Gastrocnemius medialis (tissue), 4 donors: ENCODE results near the gene ZNF853. TPM values are rescaled to one million over a fixed set of nuclear protein-coding genes. Genes with fewer than 3 reads are reported as not detected.
"Not testable (repeated sequence)": the region's sequence is repeated elsewhere in the genome, so short reads cannot be mapped to it uniquely, and the experiment has no call there.

Source experiments
- ATAC-seq, 2 donors: fragments of 150-250 bp; one replicate each; pipeline ENCODE4 v1.9.1; 2016
- DNase-seq, 2 donors: peaks; one replicate each; pipeline ENCODE4 v3.0.0-alpha.2; 2019
- H3K27ac ChIP-seq, 4 donors: fragments of 200-600 bp; sonication (generic); 1 replicate in 1 of 4; 2 replicates in 3 of 4; pipeline ENCODE4 v1.5.1; 2016 to 2018; ENCODE audit warnings: mild to moderate bottlenecking in 2 of 4, moderate library complexity in 1 of 4
- H3K27me3 ChIP-seq, 3 donors: fragments of 200-600 bp; sonication (generic) in 2 of 3; 1 replicate in 1 of 3; 2 replicates in 2 of 3; pipeline versions ENCODE4 v1.5.1 to v1.6.0; 2016 to 2019; ENCODE audit warnings: mild to moderate bottlenecking in 1 of 3, moderate library complexity in 1 of 3
- H3K36me3 ChIP-seq, 2 donors: fragments of 200-600 bp; sonication (generic) in 1 of 2; one replicate each; pipeline ENCODE4 v1.5.1; 2017 to 2018
- H3K4me1 ChIP-seq, 2 donors: fragments of 200-600 bp; sonication (generic) in 1 of 2; one replicate each; pipeline ENCODE4 v1.5.1; 2016 to 2017; ENCODE audit warnings: mild to moderate bottlenecking in 2 of 2
- H3K4me3 ChIP-seq, 4 donors: fragments of 200-600 bp; sonication (generic) in 3 of 4; 1 replicate in 1 of 4; 2 replicates in 3 of 4; pipeline ENCODE4 v1.5.1; 2016 to 2019; ENCODE audit warnings: mild to moderate bottlenecking in 2 of 4
- H3K9me3 ChIP-seq, 3 donors: fragments of 200-600 bp; sonication (generic) in 2 of 3; 1 replicate in 1 of 3; 2 replicates in 2 of 3; pipeline ENCODE4 v1.5.1; 2016 to 2019
- CTCF ChIP-seq, 5 experiments: fragments of 450-650 bp in 3 of 5; fragments of 200-600 bp in 2 of 5; sonication (generic) in 2 of 5; IDR thresholded peaks in 4 of 5; conservative IDR thresholded peaks in 1 of 5; 1 replicate in 4 of 5; 2 replicates in 1 of 5; pipeline ENCODE4 v1.5.1; 2016 to 2019; ENCODE audit warnings: antibody characterized with exemption in 5 of 5, mild to moderate bottlenecking in 3 of 5, moderate library complexity in 3 of 5
- POLR2A ChIP-seq, 2 donors: fragments of 450-650 bp; IDR thresholded peaks; one replicate each; pipeline ENCODE4 v1.6.1; 2017; ENCODE audit warnings: antibody characterized with exemption in 2 of 2, mild to moderate bottlenecking in 2 of 2, moderate library complexity in 2 of 2
- in situ Hi-C, 4 donors: fragments of 200-750 bp; cut with MboI; loops; one replicate each; pipeline versions ENCODE4 v1.15.0 to v1.8.0; 2017; ENCODE audit warnings: low sequenced_read_pairs in 4 of 4
- intact Hi-C: fragments of 100-400 bp; cut with DNase I; formaldehyde crosslinking; loops from one replicate; pipeline ENCODE4 v1.15.1; 2023; ENCODE audit warnings: low total_unique reads
- total RNA-seq, 4 donors: library from RNA; depleted of rRNA; stranded (reverse); fragments of >200 nt; gene quantifications; one replicate each; pipeline versions ENCODE4 v1.1.0 to v1.2.3, GENCODE V29; 2016

ZNF853 gene
- total RNA-seq, 4 donors from 2014 or later = 9.5 to 21.6 (median 13.0) TPM

DNA sequence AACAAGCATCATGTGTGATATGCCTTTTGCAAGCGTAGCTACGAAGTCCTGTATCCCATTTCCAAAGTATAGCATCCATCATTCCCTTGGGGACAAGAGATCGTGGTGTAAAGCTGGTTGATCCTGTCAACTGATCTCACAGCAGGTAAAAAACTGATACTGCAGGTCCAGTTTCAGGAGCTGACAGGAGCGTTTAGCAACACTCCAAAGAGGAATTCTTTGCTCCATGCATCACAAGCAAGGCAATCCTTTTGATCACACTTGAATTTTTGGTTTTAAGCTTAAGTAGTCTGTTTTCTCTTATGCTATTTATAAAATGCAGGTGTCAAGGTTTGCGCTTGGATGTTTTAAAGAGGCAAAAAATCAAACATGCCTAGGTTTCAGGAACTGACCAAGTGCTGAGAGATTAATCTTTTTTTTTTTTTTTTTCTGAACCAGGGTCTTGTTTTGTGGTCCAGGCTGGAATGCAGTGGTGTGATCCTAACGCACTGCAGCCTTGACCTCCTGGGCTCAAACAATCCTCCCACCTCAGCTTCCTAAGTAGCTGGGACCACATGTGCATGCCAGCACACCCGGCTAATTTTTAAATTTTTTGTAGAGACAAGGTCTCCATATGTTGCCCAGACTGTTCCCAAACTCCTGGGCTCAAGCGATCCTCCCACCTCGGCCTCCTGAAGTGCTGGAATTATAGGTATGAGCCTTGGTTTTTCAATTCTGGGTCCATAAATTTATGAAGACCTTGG lies 40.0 kb upstream of the ZNF853 start:
- H3K27me3 ChIP-seq = no peaks in the 10 kb centered on the region
- H3K4me3 ChIP-seq = no peak overlapping the region
- peaks cover 0 to 5% of the 10 kb centered on the region in 2 donors for H3K36me3 ChIP-seq
- in situ Hi-C loops = no loop called here
- TF ChIP-seq POLR2A (IDR thresholded peaks at IDR 0.05) (no peak), CTCF (IDR thresholded peaks at IDR 0.05 in 4 of 5, conservative IDR thresholded peaks at IDR 0.05 in 1 of 5) (no peak)
- ATAC-seq = no peak
- no peak overlapping the region for H3K27ac ChIP-seq
- DNase-seq = no peak
- intact Hi-C loops = loop anchor here (10.0 kb wide), 2 partner anchors 61 to 129 kb away; partner anchors contain the start of gene ZNF12
- H3K9me3 ChIP-seq = no peaks in the 10 kb centered on the region
- peaks cover 0 to 5% of the 10 kb centered on the region in 2 donors for H3K4me1 ChIP-seq

DNA sequence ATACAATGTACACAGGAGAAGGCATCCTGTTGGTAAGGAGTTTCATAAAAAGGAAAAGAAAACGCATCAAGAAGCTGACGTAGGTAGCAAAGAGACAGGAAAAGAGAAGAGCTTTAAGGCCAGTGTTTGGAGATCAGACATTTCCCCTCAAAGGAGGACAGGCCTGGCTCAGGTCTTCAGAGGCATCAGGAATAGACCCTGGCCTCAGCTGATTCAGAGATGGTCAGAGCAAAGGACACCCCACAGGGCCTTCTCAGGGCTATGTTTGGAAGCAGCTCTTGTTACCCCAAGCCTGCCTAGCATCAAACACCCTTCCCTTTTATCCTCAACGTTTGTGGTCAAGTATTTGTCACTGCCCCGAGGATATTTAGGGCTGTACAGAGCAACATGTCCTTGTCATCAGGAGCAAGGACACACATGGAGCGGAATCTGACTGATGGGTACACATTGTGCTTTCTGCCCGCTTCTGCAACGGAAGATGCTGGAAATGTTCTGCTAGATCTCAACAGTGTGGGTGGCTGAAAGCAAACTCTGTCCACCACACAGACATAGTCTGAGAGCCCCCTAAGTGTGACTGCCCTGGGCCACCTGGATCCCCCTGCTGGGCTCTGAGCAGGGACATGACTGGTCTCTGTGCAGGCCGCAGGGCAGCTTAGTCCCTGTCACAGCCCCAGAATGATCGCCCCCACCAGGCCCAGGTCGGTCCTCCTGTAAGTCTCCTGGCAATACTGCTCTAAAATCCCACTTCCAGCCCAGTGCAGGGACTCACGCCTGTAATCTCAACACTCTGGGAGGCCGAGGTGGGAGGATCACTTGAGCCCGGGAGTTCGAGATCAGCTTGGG lies 39.2 kb upstream of the ZNF853 start:
- in situ Hi-C loops = no loop called here
- no peak for ATAC-seq
- no peak for DNase-seq
- peak overlapping the region in 3 of 4 donors; percentile 85 to 95 (median 93) for H3K27ac ChIP-seq
- no peak for TF ChIP-seq POLR2A (IDR thresholded peaks at IDR 0.05)
- no peak for TF ChIP-seq CTCF (IDR thresholded peaks at IDR 0.05 in 4 of 5, conservative IDR thresholded peaks at IDR 0.05 in 1 of 5)
- intact Hi-C loops = loop anchor here (10.0 kb wide), 2 partner anchors 61 to 129 kb away; partner anchors contain the start of gene ZNF12
- peaks cover 0 to 5% of the 10 kb centered on the region in 2 donors for H3K4me1 ChIP-seq
- H3K27me3 ChIP-seq = no peaks in the 10 kb centered on the region
- H3K36me3 ChIP-seq = peaks cover under 1 to 13% of the 10 kb centered on the region in 2 donors
- H3K9me3 ChIP-seq = no peaks in the 10 kb centered on the region
- peak overlapping the region; percentile 70 to 88 (median 77) for H3K4me3 ChIP-seq

DNA sequence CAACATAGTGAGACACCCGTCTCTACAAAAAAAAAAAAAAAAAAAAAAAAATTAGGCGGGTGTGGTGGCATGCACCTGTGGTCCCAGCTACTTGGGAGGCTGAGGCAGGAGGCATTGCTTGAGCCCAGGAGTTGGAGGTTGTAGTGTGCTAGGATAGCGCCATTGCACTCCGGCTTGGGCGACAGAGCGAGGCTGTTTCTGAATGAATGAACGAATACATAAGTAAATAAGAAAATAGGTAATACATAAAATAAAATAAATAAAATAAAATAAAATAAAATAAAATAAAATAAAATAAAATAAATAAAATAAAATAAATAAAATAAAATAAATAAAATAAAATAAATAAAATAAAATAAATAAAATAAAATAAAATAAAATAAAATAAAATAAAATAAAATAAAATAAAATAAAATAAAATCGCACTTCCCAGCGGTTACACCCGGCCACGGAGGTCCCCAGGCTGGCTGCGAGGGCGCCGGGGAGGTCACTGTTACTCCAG lies 38.5 kb upstream of the ZNF853 start:
- ATAC-seq = not testable (repeated sequence)
- peak overlapping the region; percentile 85 to 95 (median 92) for H3K27ac ChIP-seq
- intact Hi-C loops = loop anchor here (1.0 to 10.0 kb wide), 3 partner anchors 13 to 128 kb away; partner anchors contain the start of genes INTS15 and ZNF12

DNA sequence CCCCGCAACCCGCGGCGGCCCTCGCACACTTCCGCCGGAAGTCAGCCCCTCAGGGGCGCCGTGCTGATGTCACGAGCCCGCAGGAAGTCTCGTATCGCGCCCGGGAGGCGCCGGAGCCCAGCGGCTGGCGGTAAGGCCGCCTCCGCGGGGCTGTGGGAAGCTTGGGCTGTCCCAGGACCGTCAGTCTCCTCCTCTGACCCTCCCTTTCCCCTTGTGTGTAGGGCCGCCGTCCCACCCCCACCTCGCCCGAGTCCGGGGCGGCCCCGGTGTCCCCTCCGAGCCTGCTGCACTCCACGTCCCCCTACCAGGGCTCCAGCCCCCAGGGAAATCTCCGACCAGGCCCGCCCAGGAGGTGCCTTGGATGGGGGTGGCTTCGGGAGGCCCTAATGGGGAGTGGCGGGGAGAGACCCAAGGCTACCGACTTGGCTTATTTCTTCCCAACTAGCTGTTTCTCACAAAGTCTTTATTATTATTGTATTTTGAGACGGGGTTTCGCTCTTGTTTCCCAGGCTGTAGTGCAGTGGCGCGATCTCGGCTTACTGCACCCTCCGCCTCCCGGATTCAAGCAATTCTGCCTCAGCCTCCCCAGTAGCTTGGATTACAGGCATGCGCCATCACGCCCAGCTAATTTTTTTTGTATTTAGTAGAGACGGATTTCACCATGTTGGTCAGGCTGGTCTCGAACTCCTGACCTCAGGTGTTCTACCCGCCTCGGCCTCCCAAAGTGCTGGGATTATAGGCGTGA lies 37.9 kb upstream of the ZNF853 start, which contains the start of gene ZDHHC4:
Gene ZDHHC4, plus strand, starts transcription at position 86 of the 745 bp plus-strand sequence. CDS start 3,108 bp downstream, outside the sequence.
- intact Hi-C loops (loop anchor here (1.0 to 10.0 kb wide), 3 partner anchors 13 to 127 kb away; partner anchors contain the start of genes INTS15 and ZNF12), in situ Hi-C loops (no loop called here)
- Histone ChIP-seq H3K27ac (peak within 1 kb of the TSS; percentile 85 to 95 (median 92)), H3K36me3 (peaks cover 8 to 26% of the 10 kb centered on the region in 2 donors), H3K27me3 (no peaks in the 10 kb centered on the region), H3K4me1 (peaks cover 0 to 5% of the 10 kb centered on the region in 2 donors), H3K9me3 (no peaks in the 10 kb centered on the region), H3K4me3 (peak within 1 kb of the TSS; percentile 70 to 88 (median 77))
- DNase-seq (peak; percentile 69 to 84), ATAC-seq (peak; percentile 94 to 97)
- TF ChIP-seq POLR2A (IDR thresholded peaks at IDR 0.05) (peak; percentile 87 to 92), CTCF (IDR thresholded peaks at IDR 0.05 in 4 of 5, conservative IDR thresholded peaks at IDR 0.05 in 1 of 5) (no peak)

More for the DNA sequence above, 38.5 kb upstream of the ZNF853 start:
- peak overlapping the region; percentile 70 to 88 (median 77) for H3K4me3 ChIP-seq
- H3K9me3 ChIP-seq, H3K4me1 ChIP-seq, in situ Hi-C loops, H3K27me3 ChIP-seq, DNase-seq: not testable (repeated sequence)
- peaks cover 5 to 20% of the 10 kb centered on the region in 2 donors for H3K36me3 ChIP-seq
